C4-2B (cell line): ENCODE measurements around the gene OMG.

Experiments used
- CTCF ChIP-seq: fragments of 450-650 bp; conservative IDR thresholded peaks from 2 replicates; pipeline ENCODE4 v1.5.1; 2017; ENCODE audit warnings: mild to moderate bottlenecking
- ZFX ChIP-seq: fragments of 450-650 bp; IDR thresholded peaks from 2 replicates; pipeline ENCODE4 v1.6.1; 2017

- TF ChIP-seq CTCF (no peak), ZFX (no peak)
Measured at GRCh38 chr17:31299624-31300023, 2.6 kb upstream of the OMG start.
